Measurements from ENCODE around the gene EHD4.
A peak's percentile ranks its signal among the peaks of the same experiment; 100 is the strongest.

EHD4 gene

GRCh38 chr15:41915255-41915994 lies 56.9 kb downstream of the EHD4 start:
- no peak for DNase-seq

- no peak for DNase-seq
Measured at GRCh38 chr15:41914411-41914810, 57.9 kb downstream of the EHD4 start.

GRCh38 chr15:41913256-41913655 lies 59.1 kb downstream of the EHD4 start:
- no peak for DNase-seq

- DNase-seq: no peak
Measured at GRCh38 chr15:41911691-41912345, 60.5 kb downstream of the EHD4 start.

GRCh38 chr15:41908736-41909461 lies 63.5 kb downstream of the EHD4 start:
- no peak for DNase-seq

GRCh38 chr15:41907141-41907540 lies 65.2 kb downstream of the EHD4 start:
- no peak for DNase-seq

GRCh38 chr15:41906608-41907007 lies 65.7 kb downstream of the EHD4 start:
- no peak for DNase-seq

- DNase-seq: no peak
Measured at GRCh38 chr15:41905036-41905793, 67.1 kb downstream of the EHD4 start.

- DNase-seq: peak; percentile 63
Measured at GRCh38 chr15:41904541-41905005, 67.8 kb downstream of the EHD4 start.

GRCh38 chr15:41903782-41904181 lies 68.6 kb downstream of the EHD4 start:
- DNase-seq: no peak

GRCh38 chr15:41901431-41901830 lies 70.9 kb downstream of the EHD4 start:
- DNase-seq: no peak

GRCh38 chr15:41900526-41901380 lies 71.6 kb downstream of the EHD4 start:
- DNase-seq: no peak

GRCh38 chr15:41899854-41900442 lies 72.4 kb downstream of the EHD4 start:
- DNase-seq: no peak

- DNase-seq: no peak
Measured at GRCh38 chr15:41897363-41897799, 75.0 kb downstream of the EHD4 start.

- DNase-seq: no peak
Measured at GRCh38 chr15:41896566-41896965, 75.8 kb downstream of the EHD4 start.

- no peak for DNase-seq
Measured at GRCh38 chr15:41895957-41896356, 76.4 kb downstream of the EHD4 start.

- DNase-seq: no peak
Measured at GRCh38 chr15:41895491-41895890, 76.9 kb downstream of the EHD4 start.

- DNase-seq: peak; percentile 92
Measured at GRCh38 chr15:41894791-41895463, 77.4 kb downstream of the EHD4 start.

- no peak for DNase-seq
Measured at GRCh38 chr15:41894251-41894790, 78.0 kb downstream of the EHD4 start.

- no peak for DNase-seq
Measured at GRCh38 chr15:41893422-41894250, 78.7 kb downstream of the EHD4 start, which contains the start of gene SPTBN5. SPTBN5 (minus strand) TSS chr15:41894053; CDS start chr15:41893497, 556 bp downstream.

Data from central memory CD4-positive, alpha-beta T cell (primary cell).